IPS-18c (cell line): ENCODE results near the gene ANO8.

ENCODE experiments used
- H3K4me3 ChIP-seq: 2 replicates; pipeline ENCODE4 v1.7.0; 2013; ENCODE audit warnings: low read depth, mild to moderate bottlenecking, low read length, moderate library complexity; ENCODE audit not compliant: insufficient read depth
- H3K9me3 ChIP-seq: one replicate; pipeline ENCODE4 v1.6.1; 2013; ENCODE audit warnings: mild to moderate bottlenecking, low read length, moderate library complexity; ENCODE audit not compliant: control insufficient read depth, insufficient read depth

The ANO8 gene

GRCh38 chr19:17333611-17334413 lies 843 bp downstream of the ANO8 start:
- Histone ChIP-seq H3K9me3 (peaks cover 2% of the 10 kb centered on the region), H3K4me3 (peak overlapping the region; percentile 89)

- Histone ChIP-seq H3K4me3 (peak overlapping the region; percentile 15; the same call in 1 of the 2 replicates), H3K9me3 (peaks cover 5% of the 10 kb centered on the region)
Observed at GRCh38 chr19:17332677-17333581, 1.7 kb downstream of the ANO8 start.

GRCh38 chr19:17332360-17332676 lies 2.3 kb downstream of the ANO8 start:
- Histone ChIP-seq H3K4me3 (no peak overlapping the region), H3K9me3 (peaks cover 5% of the 10 kb centered on the region)

GRCh38 chr19:17331045-17331558 lies 3.6 kb downstream of the ANO8 start:
- Histone ChIP-seq H3K4me3 (no peak overlapping the region), H3K9me3 (peaks cover 5% of the 10 kb centered on the region)

- H3K9me3 ChIP-seq, result peaks cover 5% of the 10 kb centered on the region
Observed at GRCh38 chr19:17330262-17331044, 4.2 kb downstream of the ANO8 start.

GRCh38 chr19:17329366-17330261 lies 5.0 kb downstream of the ANO8 start:
- Histone ChIP-seq H3K4me3 (no peak overlapping the region), H3K9me3 (peaks cover 5% of the 10 kb centered on the region)

More at GRCh38 chr19:17330262-17331044, 4.2 kb downstream of the ANO8 start:
- no peak overlapping the region for H3K4me3 ChIP-seq

GRCh38 chr19:17328517-17329365 lies 5.9 kb downstream of the ANO8 start:
- Histone ChIP-seq H3K9me3 (peaks cover 5% of the 10 kb centered on the region), H3K4me3 (peak overlapping the region; percentile 77)

GRCh38 chr19:17327654-17328516 lies 6.8 kb downstream of the ANO8 start:
- peaks cover 5% of the 10 kb centered on the region for H3K9me3 ChIP-seq
- peak overlapping the region; percentile 77 for H3K4me3 ChIP-seq

- peak overlapping the region; percentile 77 for H3K4me3 ChIP-seq
Observed at GRCh38 chr19:17327068-17327653, 7.5 kb downstream of the ANO8 start.

GRCh38 chr19:17326595-17326966 lies 8.1 kb downstream of the ANO8 start:
- no peak overlapping the region for H3K4me3 ChIP-seq
- peaks cover 5% of the 10 kb centered on the region for H3K9me3 ChIP-seq

More at GRCh38 chr19:17327068-17327653, 7.5 kb downstream of the ANO8 start:
- H3K9me3 ChIP-seq, result peaks cover 5% of the 10 kb centered on the region

GRCh38 chr19:17325881-17326594 lies 8.6 kb downstream of the ANO8 start:
- no peak overlapping the region for H3K4me3 ChIP-seq
- peaks cover 5% of the 10 kb centered on the region for H3K9me3 ChIP-seq

- Histone ChIP-seq H3K9me3 (peaks cover 5% of the 10 kb centered on the region), H3K4me3 (no peak overlapping the region)
Observed at GRCh38 chr19:17325133-17325532, 9.5 kb downstream of the ANO8 start.

- no peak overlapping the region for H3K4me3 ChIP-seq
Observed at GRCh38 chr19:17324357-17325114, 10.1 kb downstream of the ANO8 start.

More at GRCh38 chr19:17324357-17325114, 10.1 kb downstream of the ANO8 start:
- H3K9me3 ChIP-seq, result peaks cover 5% of the 10 kb centered on the region
